Measurements from ENCODE around the gene BHLHE40. TPM values are rescaled to one million over a fixed set of nuclear protein-coding genes. Genes with fewer than 3 reads are reported as not detected.

BHLHE40 gene
- total and polyA plus RNA-seq, 2 of the 13 experiments (the other 11 are each of a cell fraction or from before 2014, with no cell fraction given): 1.8 to 51.0 TPM

GRCh38 chr3:4979428-4980228, at the start of gene BHLHE40 (continued):
- TF ChIP-seq ZNF232 (CRISPR knock-in tag; IDR thresholded peaks at IDR 0.05; ENCODE audit: borderline replicate concordance) (peak; percentile 68; the same call in 1 of the 2 replicates), ZNF263 (CRISPR knock-in tag; IDR thresholded peaks at IDR 0.05) (peak; percentile 83), ZNF546 (CRISPR knock-in tag; conservative IDR thresholded peaks at IDR 0.05) (peak; percentile 64; the same call in 1 of the 2 replicates), HES4 (CRISPR knock-in tag; IDR thresholded peaks at IDR 0.05; ENCODE audit: borderline replicate concordance) (no peak), SMYD3 (CRISPR knock-in tag; IDR thresholded peaks at IDR 0.05) (no peak; the same call in 1 of the 2 replicates), MIXL1 (CRISPR knock-in tag; IDR thresholded peaks at IDR 0.05) (0 out of 2 replicates have a peak, but pooled peaks have one; percentile 23), SAFB2 (CRISPR knock-in tag; IDR thresholded peaks at IDR 0.05; ENCODE audit: borderline replicate concordance, low read depth) (no peak), WIZ (CRISPR knock-in tag; IDR thresholded peaks at IDR 0.05) (peak; percentile 39; the same call in 1 of the 2 replicates), SPEN (CRISPR knock-in tag; IDR thresholded peaks at IDR 0.05; ENCODE audit: low read depth) (no peak), ZNF414 (CRISPR knock-in tag; IDR thresholded peaks at IDR 0.05) (no peak), ZNF569 (CRISPR knock-in tag; IDR thresholded peaks at IDR 0.05; ENCODE audit: borderline replicate concordance) (no peak), ZNF407 (CRISPR knock-in tag; IDR thresholded peaks at IDR 0.05; ENCODE audit: not compliant biosample characterization) (no peak), ZNF510 (CRISPR knock-in tag; IDR thresholded peaks at IDR 0.05; ENCODE audit: low read depth) (no peak), PBX3 (CRISPR knock-in tag; IDR thresholded peaks at IDR 0.05; ENCODE audit: borderline replicate concordance) (peak; percentile 82; the same call in 1 of the 2 replicates), CEBPZ (IDR thresholded peaks at IDR 0.05; ENCODE audit: low read length) (no peak)
